ENCODE results near the gene MINDY2. TPM values are rescaled to one million over a fixed set of nuclear protein-coding genes. Genes with fewer than 3 reads are reported as not detected.
"Not testable (repeated sequence)": the region's sequence is repeated elsewhere in the genome, so short reads cannot be mapped to it uniquely, and the experiment has no call there.

The MINDY2 gene
- total RNA-seq, 1 experiment from 2014 or later = 4.7 TPM

GRCh38 chr15:58839485-58839884 lies 68.4 kb downstream of the MINDY2 start:
- ATAC-seq (peak; percentile 61), DNase-seq (peak; percentile 37)
- CTCF ChIA-PET = interaction anchor here (0.6 to 0.7 kb wide), 2 partner anchors 11 to 870 kb away, joined by 3 to 4 read pairs; no protein-coding TSS in a partner anchor
- Histone ChIP-seq H3K79me2 (ENCODE audit: low read length) (no peaks in the 10 kb centered on the region), H3K4me3 (ENCODE audit: low read length) (no peak overlapping the region), H3K9ac (ENCODE audit: low read length) (no peak overlapping the region), H3K4me2 (ENCODE audit: low read length) (no peak overlapping the region), H3K4me1 (ENCODE audit: insufficient read depth, low read length) (no peaks in the 10 kb centered on the region), H3K9me2 (replicated peaks; ENCODE audit: low read length) (no peaks in the 10 kb centered on the region), H3K27ac (ENCODE audit: low read length) (no peak overlapping the region), H4K20me1 (ENCODE audit: low read length) (no peaks in the 10 kb centered on the region), H3F3A (ENCODE audit: low read length, unreplicated experiment) (no peaks in the 10 kb centered on the region), H2AFZ (ENCODE audit: low read length) (no peak overlapping the region), H3K36me3 (ENCODE audit: low read depth, low read length) (no peaks in the 10 kb centered on the region), H3K9me3 (ENCODE audit: low read length) (no peaks in the 10 kb centered on the region), H3K27me3 (ENCODE audit: low read length) (no peaks in the 10 kb centered on the region)
- peak; percentile 38 for TF ChIP-seq CTCF (conservative IDR thresholded peaks at IDR 0.05; ENCODE audit: low read depth, low read length)
- TF ChIP-seq EZH2 (IDR thresholded peaks at IDR 0.05; ENCODE audit: low read length, unreplicated experiment) = no peak
- no peak for TF ChIP-seq EZH2phosphoT487 (IDR thresholded peaks at IDR 0.05; ENCODE audit: borderline replicate concordance, low read length)
- no TSS peak for BruUV-seq (replicated peaks)
- POLR2A ChIA-PET (ENCODE audit: unreplicated experiment) = no interaction called here
- intact Hi-C loops (cut with micrococcal nuclease) = no loop called here

GRCh38 chr15:58840048-58840447 lies 68.9 kb downstream of the MINDY2 start:
- Histone ChIP-seq H3K9me3 (ENCODE audit: low read length) (no peaks in the 10 kb centered on the region), H3K4me2 (ENCODE audit: low read length) (no peak overlapping the region), H4K20me1 (ENCODE audit: low read length) (no peaks in the 10 kb centered on the region), H3K36me3 (ENCODE audit: low read depth, low read length) (no peaks in the 10 kb centered on the region), H3K27me3 (ENCODE audit: low read length) (no peaks in the 10 kb centered on the region), H2AFZ (ENCODE audit: low read length) (no peak overlapping the region), H3K9ac (ENCODE audit: low read length) (no peak overlapping the region), H3K9me2 (replicated peaks; ENCODE audit: low read length) (no peaks in the 10 kb centered on the region), H3K27ac (ENCODE audit: low read length) (no peak overlapping the region), H3K79me2 (ENCODE audit: low read length) (no peaks in the 10 kb centered on the region), H3K4me3 (ENCODE audit: low read length) (no peak overlapping the region), H3F3A (ENCODE audit: low read length, unreplicated experiment) (no peaks in the 10 kb centered on the region), H3K4me1 (ENCODE audit: insufficient read depth, low read length) (no peaks in the 10 kb centered on the region)
- DNase-seq (peak; percentile 59), ATAC-seq (peak; percentile 50)
- TF ChIP-seq EZH2 (IDR thresholded peaks at IDR 0.05; ENCODE audit: low read length, unreplicated experiment) (no peak), EZH2phosphoT487 (IDR thresholded peaks at IDR 0.05; ENCODE audit: borderline replicate concordance, low read length) (no peak), CTCF (conservative IDR thresholded peaks at IDR 0.05; ENCODE audit: low read depth, low read length) (no peak)
- no TSS peak for BruUV-seq (replicated peaks)
- ChIA-PET CTCF (interaction anchor here (0.6 kb wide), 1 partner anchor 11 kb away, joined by 4 read pairs; no protein-coding TSS in a partner anchor), POLR2A (ENCODE audit: unreplicated experiment) (no interaction called here)
- intact Hi-C loops (cut with micrococcal nuclease) = no loop called here

- no peaks in the 10 kb centered on the region for H3K36me3 ChIP-seq (ENCODE audit: low read depth, low read length)
- CTCF ChIA-PET = no interaction called here
- POLR2A ChIA-PET (ENCODE audit: unreplicated experiment) = no interaction called here
Measured at GRCh38 chr15:58842713-58843396, 71.8 kb downstream of the MINDY2 start.

GRCh38 chr15:58851205-58851604 lies 80.1 kb downstream of the MINDY2 start:
- H4K20me1 ChIP-seq (ENCODE audit: low read length); intact Hi-C loops (cut with micrococcal nuclease); H3K27me3 ChIP-seq (ENCODE audit: low read length); DNase-seq; ATAC-seq; H3K4me3 ChIP-seq (ENCODE audit: low read length); H3K9ac ChIP-seq (ENCODE audit: low read length); H3K27ac ChIP-seq (ENCODE audit: low read length); H3K4me2 ChIP-seq (ENCODE audit: low read length); H3K9me3 ChIP-seq (ENCODE audit: low read length); H3K4me1 ChIP-seq (ENCODE audit: insufficient read depth, low read length); H3F3A ChIP-seq (ENCODE audit: low read length, unreplicated experiment); BruUV-seq (replicated peaks); POLR2A ChIA-PET (ENCODE audit: unreplicated experiment); H3K36me3 ChIP-seq (ENCODE audit: low read depth, low read length); H2AFZ ChIP-seq (ENCODE audit: low read length); H3K9me2 ChIP-seq (replicated peaks; ENCODE audit: low read length); H3K79me2 ChIP-seq (ENCODE audit: low read length): not testable (repeated sequence)
- CTCF ChIA-PET = interaction anchor here (0.8 kb wide), 1 partner anchor 81 kb away, joined by 3 read pairs; the partner anchor contains the start of gene MINDY2

More at GRCh38 chr15:58842713-58843396, 71.8 kb downstream of the MINDY2 start:
- no peak for DNase-seq
- Histone ChIP-seq H3K27ac (ENCODE audit: low read length) (no peak overlapping the region), H3K9me3 (ENCODE audit: low read length) (no peaks in the 10 kb centered on the region), H3K4me3 (ENCODE audit: low read length) (no peak overlapping the region), H2AFZ (ENCODE audit: low read length) (no peak overlapping the region), H3K4me1 (ENCODE audit: insufficient read depth, low read length) (no peaks in the 10 kb centered on the region), H3K9me2 (replicated peaks; ENCODE audit: low read length) (no peaks in the 10 kb centered on the region), H3K9ac (ENCODE audit: low read length) (no peak overlapping the region), H3K4me2 (ENCODE audit: low read length) (no peak overlapping the region), H4K20me1 (ENCODE audit: low read length) (no peaks in the 10 kb centered on the region), H3K27me3 (ENCODE audit: low read length) (no peaks in the 10 kb centered on the region), H3F3A (ENCODE audit: low read length, unreplicated experiment) (no peaks in the 10 kb centered on the region), H3K79me2 (ENCODE audit: low read length) (no peaks in the 10 kb centered on the region)
- no peak for ATAC-seq
- TF ChIP-seq CTCF (conservative IDR thresholded peaks at IDR 0.05; ENCODE audit: low read depth, low read length) (no peak), EZH2 (IDR thresholded peaks at IDR 0.05; ENCODE audit: low read length, unreplicated experiment) (no peak), EZH2phosphoT487 (IDR thresholded peaks at IDR 0.05; ENCODE audit: borderline replicate concordance, low read length) (no peak)
- no TSS peak for BruUV-seq (replicated peaks)
- intact Hi-C loops (cut with micrococcal nuclease) = no loop called here
